GM12878 (cell line): ENCODE measurements around the gene ANGPTL4. TPM values are rescaled to one million over a fixed set of nuclear protein-coding genes. Genes with fewer than 3 reads are reported as not detected.

Source experiments
- ATAC-seq: fragments of 200-7000 bp; cut with Tn5 transposase; 3 replicates; pipeline ENCODE4 v1.9.1; 2020; ENCODE audit warnings: mild to moderate bottlenecking, moderate library complexity
- BruUV-seq: library from RNA; stranded (reverse); fragments of 400-500 nt; replicated peaks from 2 replicates; lab custom pipeline; 2021; lab: Mats Ljungman, UMichigan
- CTCF ChIA-PET: fragments of 300-600 bp; sonication (Branson Sonifier 250); formaldehyde crosslinking; extraction: SDS; loops from one replicate; lab custom pipeline; 2021; ENCODE audit warnings: inconsistent platforms; lab: Yijun Ruan, JAX
- POLR2A ChIA-PET: fragments of 350-600 bp; formaldehyde crosslinking; extraction: SDS; loops from one replicate; lab custom pipeline; 2021; ENCODE audit warnings: inconsistent platforms; lab: Charles Lee
- RAD21 ChIA-PET: fragments of 300-600 bp; sonication (Branson Sonifier 250); formaldehyde crosslinking; loops from one replicate; lab custom pipeline; 2023; ENCODE audit warnings: antibody characterized with exemption; ENCODE audit not compliant: unreplicated experiment; lab: Charles Lee
- SMC1A ChIA-PET: fragments of 300-600 bp; sonication (Branson Sonifier 250); formaldehyde crosslinking; loops from one replicate; lab custom pipeline; 2023; ENCODE audit not compliant: unreplicated experiment, uncharacterized antibody; lab: Charles Lee
- DNase-seq: peaks from one replicate; pipeline ENCODE4 v3.0.0-alpha.2; 2011; ENCODE audit warnings: low read depth, low spot score
- FAIRE-seq: peaks from 3 replicates; lab custom pipeline; 2011; peaks lifted over from hg19 to GRCh38; lab: Jason Lieb, UNC
- H2AFZ ChIP-seq: 2 replicates; pipeline ENCODE4 v1.6.0; 2011; ENCODE audit warnings: low read depth, low read length, control low read depth; ENCODE audit not compliant: control insufficient read depth
- H3K27ac ChIP-seq: 2 replicates; pipeline ENCODE4 v1.5.1; 2011; ENCODE audit warnings: control low read depth; ENCODE audit not compliant: control insufficient read depth, insufficient read depth
- H3K27me3 ChIP-seq, 2 experiments: replicated peaks in 1 of 2; 2 replicates each; pipeline versions ENCODE4 v1.6.0 to v1.6.1; 2011; ENCODE audit warnings: low read length in 1 of 2; ENCODE audit not compliant: control insufficient read depth in 2 of 2, insufficient read depth in 2 of 2
- H3K36me3 ChIP-seq, 2 experiments: 2 replicates each; pipeline ENCODE4 v1.5.1; 2011; ENCODE audit warnings: low read length in 1 of 2; ENCODE audit not compliant: control insufficient read depth in 2 of 2, insufficient read depth in 2 of 2
- H3K4me1 ChIP-seq: 2 replicates; pipeline ENCODE4 v1.6.1; 2011; ENCODE audit warnings: mild to moderate bottlenecking, low read length, moderate library complexity, mixed read lengths; ENCODE audit not compliant: control insufficient read depth, insufficient read depth
- H3K4me2 ChIP-seq: 2 replicates; pipeline ENCODE4 v1.6.0; 2011; ENCODE audit warnings: control low read depth; ENCODE audit not compliant: control insufficient read depth, insufficient read depth
- H3K4me3 ChIP-seq: fragments of 200-600 bp; sonication (generic); 2 replicates; pipeline ENCODE4 v1.5.1; 2016
- H3K79me2 ChIP-seq: 2 replicates; pipeline ENCODE4 v1.6.0; 2011; ENCODE audit warnings: low read length; ENCODE audit not compliant: control insufficient read depth, insufficient read depth
- H3K9ac ChIP-seq: 2 replicates; pipeline ENCODE4 v1.8.0; 2011; ENCODE audit warnings: low read length, control low read depth, mixed read lengths; ENCODE audit not compliant: control insufficient read depth, insufficient read depth
- H3K9me3 ChIP-seq: replicated peaks from 3 replicates; pipeline ENCODE4 v1.5.1; 2011; ENCODE audit warnings: mild to moderate bottlenecking, low read length; ENCODE audit not compliant: control insufficient read depth, insufficient read depth
- H4K20me1 ChIP-seq: 2 replicates; pipeline ENCODE4 v1.6.0; 2011; ENCODE audit not compliant: control insufficient read depth, insufficient read depth
- CHD4 ChIP-seq: fragments of 200-600 bp; sonication (generic); IDR thresholded peaks from 2 replicates; pipeline ENCODE4 v1.6.1; 2016; ENCODE audit warnings: mild to moderate bottlenecking
- ETV6 ChIP-seq, 2 experiments: fragments of 450-650 bp in 1 of 2; IDR thresholded peaks in 1 of 2; conservative IDR thresholded peaks in 1 of 2; 2 replicates each; pipeline ENCODE4 v1.6.1; 2014; ENCODE audit warnings: antibody characterized with exemption in 1 of 2, borderline replicate concordance in 1 of 2, low read depth in 1 of 2, mild to moderate bottlenecking in 1 of 2, moderate library complexity in 1 of 2
- HDAC2 ChIP-seq: fragments of 200-600 bp; sonication (generic); IDR thresholded peaks from 2 replicates; pipeline ENCODE4 v1.6.1; 2017
- HDAC6 ChIP-seq: fragments of 200-600 bp; sonication (generic); IDR thresholded peaks from one replicate; pipeline ENCODE4 v1.8.0; 2017; ENCODE audit warnings: antibody characterized with exemption; ENCODE audit not compliant: unreplicated experiment
- NKRF ChIP-seq: fragments of 450-650 bp; conservative IDR thresholded peaks from 2 replicates; pipeline ENCODE4 v1.6.1; 2017; ENCODE audit warnings: mild to moderate bottlenecking, moderate library complexity
- SRF ChIP-seq, 2 experiments: IDR thresholded peaks; 2 replicates each; pipeline ENCODE4 v1.6.1; 2011; ENCODE audit warnings: low read depth in 2 of 2, low read length in 2 of 2, mild to moderate bottlenecking in 1 of 2, moderate library complexity in 1 of 2
- TCF12 ChIP-seq: IDR thresholded peaks from 2 replicates; pipeline ENCODE4 v1.6.1; 2011; ENCODE audit warnings: low read depth, mild to moderate bottlenecking, low read length
- USF1 ChIP-seq: IDR thresholded peaks from 2 replicates; pipeline ENCODE4 v1.6.1; 2011; ENCODE audit warnings: borderline replicate concordance, low read depth, mild to moderate bottlenecking, moderate library complexity, mixed read lengths, low read length; ENCODE audit not compliant: insufficient read depth; ENCODE audit errors: extremely low read length
- YY1 ChIP-seq: IDR thresholded peaks from 2 replicates; pipeline ENCODE4 v1.6.1; 2011; ENCODE audit warnings: low read depth, mild to moderate bottlenecking, low read length
- ZNF217 ChIP-seq: fragments of 450-650 bp; IDR thresholded peaks from 2 replicates; pipeline ENCODE4 v1.6.1; 2017; ENCODE audit warnings: antibody characterized with exemption, mild to moderate bottlenecking
- WGBS: methylation state at CpG from one replicate; pipeline ENCODE4 v1.1.6; 2016; ENCODE audit warnings: low lambda C conversion rate; ENCODE audit not compliant: insufficient replicate concordance, insufficient coverage; ENCODE audit errors: missing lambda C conversion rate; 5-methylcytosine and 5-hydroxymethylcytosine counted together
- in situ Hi-C: fragments of 300-500 bp; cut with MboI; formaldehyde crosslinking; loops from 9 replicates; pipeline ENCODE4 v1.14.3; 2018; ENCODE audit warnings: mixed read lengths
- intact Hi-C: fragments of 100-400 bp; cut with micrococcal nuclease; formaldehyde crosslinking; loops from one replicate; pipeline ENCODE4 v1.14.2; 2022; ENCODE audit not compliant: unreplicated experiment
- polyA plus RNA-seq, 11 experiments: library from polyadenylated mRNA; depleted of rRNA in 4 of 11; unstranded in 6 of 11; stranded (reverse) in 5 of 11; fragments of >200 nt; fragmentation: Nextera tagmentation in 4 of 11; fragmentation: Illumina TruSeq in 1 of 11; extraction: Ambion mirVana in 4 of 11; extraction: Trizol in 1 of 11; gene quantifications; 1 replicate in 1 of 11; 2 replicates in 10 of 11; pipeline versions ENCODE4 v1.2.1 to v1.2.3, GENCODE V29; 2011 to 2016; ENCODE audit warnings: inconsistent platforms in 2 of 11, missing spikeins in 2 of 11, low read depth in 1 of 11
- total RNA-seq, 4 experiments: library from RNA; depleted of rRNA in 3 of 4; stranded (reverse); fragments of >200 nt in 3 of 4; fragmentation: Illumina TruSeq in 1 of 4; extraction: Trizol in 1 of 4; gene quantifications; 2 replicates each; pipeline versions ENCODE4 v1.2.1 to v1.2.3, GENCODE V29; 2013 to 2021
- TF ChIP-seq, protein P1 (sequence below): fragments of 450-650 bp; IDR thresholded peaks from 2 replicates; pipeline ENCODE4 v1.6.1; 2017; ENCODE audit warnings: low read depth, mild to moderate bottlenecking, moderate library complexity
- TF ChIP-seq, protein P2 (sequence below): IDR thresholded peaks from 2 replicates; pipeline ENCODE4 v1.6.1; 2012; ENCODE audit warnings: mild to moderate bottlenecking, low read depth, low read length

ANGPTL4 gene
- total and polyA plus RNA-seq, 10 of the 15 experiments (the other 5 are each of a cell fraction or from before 2014, with no cell fraction given), result 0.45 TPM; not detected in 9

- TF ChIP-seq SRF (IDR thresholded peaks at IDR 0.05; ENCODE audit: low read depth in 2 of 2, low read length in 2 of 2) (no peak), HDAC2 (no peak), YY1 (no peak), CHD4 (no peak), USF1 (no peak), NKRF (no peak), HDAC6 (no peak)
Measured at GRCh38 chr19:8370176-8371010, 6.4 kb downstream of the ANGPTL4 start (continued).

DNA sequence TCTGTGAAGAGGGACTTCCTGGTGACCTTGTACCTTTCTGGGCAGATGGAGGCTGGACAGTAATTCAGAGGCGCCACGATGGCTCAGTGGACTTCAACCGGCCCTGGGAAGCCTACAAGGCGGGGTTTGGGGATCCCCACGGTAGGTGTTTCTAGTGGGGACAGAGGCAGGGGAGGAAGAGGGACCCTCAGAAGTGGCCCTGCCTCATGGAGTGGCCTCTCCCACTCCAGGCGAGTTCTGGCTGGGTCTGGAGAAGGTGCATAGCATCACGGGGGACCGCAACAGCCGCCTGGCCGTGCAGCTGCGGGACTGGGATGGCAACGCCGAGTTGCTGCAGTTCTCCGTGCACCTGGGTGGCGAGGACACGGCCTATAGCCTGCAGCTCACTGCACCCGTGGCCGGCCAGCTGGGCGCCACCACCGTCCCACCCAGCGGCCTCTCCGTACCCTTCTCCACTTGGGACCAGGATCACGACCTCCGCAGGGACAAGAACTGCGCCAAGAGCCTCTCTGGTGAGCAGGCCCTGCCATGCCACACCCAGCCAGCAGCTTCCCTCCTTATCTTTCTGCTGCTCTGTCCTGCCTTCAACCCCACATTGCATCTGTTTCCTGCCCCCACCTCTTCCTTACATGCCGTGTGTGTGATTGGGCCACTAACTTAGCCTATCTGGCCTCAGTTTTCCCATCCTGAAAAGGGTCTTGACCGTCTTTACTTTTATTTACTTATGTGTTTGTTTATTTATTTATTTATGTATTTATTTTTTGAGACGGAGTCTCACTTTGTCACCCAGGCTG, 7.3 kb downstream of the ANGPTL4 start:
- Histone ChIP-seq H3K4me3 (no peak overlapping the region), H2AFZ (no peak overlapping the region), H3K9ac (no peak overlapping the region), H3K4me1 (no peaks in the 10 kb centered on the region), H3K27me3 (no peaks in the 10 kb centered on the region), H3K79me2 (no peaks in the 10 kb centered on the region), H3K9me3 (no peaks in the 10 kb centered on the region), H4K20me1 (no peaks in the 10 kb centered on the region), H3K36me3 (no peaks in the 10 kb centered on the region), H3K4me2 (no peak overlapping the region), H3K27ac (no peak overlapping the region)
- SMC1A ChIA-PET, result no interaction called here
- POLR2A ChIA-PET, result interaction anchor here (0.6 kb wide), 1 partner anchor 48 kb away, joined by 3 read pairs; no protein-coding TSS in a partner anchor
- DNase-seq, result no peak
- CTCF ChIA-PET, result interaction anchor here (1.1 kb wide), 1 partner anchor 23 kb away, joined by 3 read pairs; no protein-coding TSS in a partner anchor
- BruUV-seq, result no TSS peak
- no peak for ATAC-seq
- intact Hi-C loops (no loop called here), in situ Hi-C loops (no loop called here)
- no peak for FAIRE-seq
- RAD21 ChIA-PET, result no interaction called here
- 64% methylated on average over 25 of the region's 28 CpGs for WGBS
- TF ChIP-seq, protein P1, sequence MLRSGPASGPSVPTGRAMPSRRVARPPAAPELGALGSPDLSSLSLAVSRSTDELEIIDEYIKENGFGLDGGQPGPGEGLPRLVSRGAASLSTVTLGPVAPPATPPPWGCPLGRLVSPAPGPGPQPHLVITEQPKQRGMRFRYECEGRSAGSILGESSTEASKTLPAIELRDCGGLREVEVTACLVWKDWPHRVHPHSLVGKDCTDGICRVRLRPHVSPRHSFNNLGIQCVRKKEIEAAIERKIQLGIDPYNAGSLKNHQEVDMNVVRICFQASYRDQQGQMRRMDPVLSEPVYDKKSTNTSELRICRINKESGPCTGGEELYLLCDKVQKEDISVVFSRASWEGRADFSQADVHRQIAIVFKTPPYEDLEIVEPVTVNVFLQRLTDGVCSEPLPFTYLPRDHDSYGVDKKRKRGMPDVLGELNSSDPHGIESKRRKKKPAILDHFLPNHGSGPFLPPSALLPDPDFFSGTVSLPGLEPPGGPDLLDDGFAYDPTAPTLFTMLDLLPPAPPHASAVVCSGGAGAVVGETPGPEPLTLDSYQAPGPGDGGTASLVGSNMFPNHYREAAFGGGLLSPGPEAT, result no peak
- TF ChIP-seq ETV6 (conservative IDR thresholded peaks at IDR 0.05 in 1 of 2, IDR thresholded peaks at IDR 0.05 in 1 of 2; ENCODE audit: borderline replicate concordance in 1 of 2, low read depth in 1 of 2) (no peak), HDAC2 (no peak), TCF12 (no peak), ZNF217 (no peak)
- TF ChIP-seq, protein P2, sequence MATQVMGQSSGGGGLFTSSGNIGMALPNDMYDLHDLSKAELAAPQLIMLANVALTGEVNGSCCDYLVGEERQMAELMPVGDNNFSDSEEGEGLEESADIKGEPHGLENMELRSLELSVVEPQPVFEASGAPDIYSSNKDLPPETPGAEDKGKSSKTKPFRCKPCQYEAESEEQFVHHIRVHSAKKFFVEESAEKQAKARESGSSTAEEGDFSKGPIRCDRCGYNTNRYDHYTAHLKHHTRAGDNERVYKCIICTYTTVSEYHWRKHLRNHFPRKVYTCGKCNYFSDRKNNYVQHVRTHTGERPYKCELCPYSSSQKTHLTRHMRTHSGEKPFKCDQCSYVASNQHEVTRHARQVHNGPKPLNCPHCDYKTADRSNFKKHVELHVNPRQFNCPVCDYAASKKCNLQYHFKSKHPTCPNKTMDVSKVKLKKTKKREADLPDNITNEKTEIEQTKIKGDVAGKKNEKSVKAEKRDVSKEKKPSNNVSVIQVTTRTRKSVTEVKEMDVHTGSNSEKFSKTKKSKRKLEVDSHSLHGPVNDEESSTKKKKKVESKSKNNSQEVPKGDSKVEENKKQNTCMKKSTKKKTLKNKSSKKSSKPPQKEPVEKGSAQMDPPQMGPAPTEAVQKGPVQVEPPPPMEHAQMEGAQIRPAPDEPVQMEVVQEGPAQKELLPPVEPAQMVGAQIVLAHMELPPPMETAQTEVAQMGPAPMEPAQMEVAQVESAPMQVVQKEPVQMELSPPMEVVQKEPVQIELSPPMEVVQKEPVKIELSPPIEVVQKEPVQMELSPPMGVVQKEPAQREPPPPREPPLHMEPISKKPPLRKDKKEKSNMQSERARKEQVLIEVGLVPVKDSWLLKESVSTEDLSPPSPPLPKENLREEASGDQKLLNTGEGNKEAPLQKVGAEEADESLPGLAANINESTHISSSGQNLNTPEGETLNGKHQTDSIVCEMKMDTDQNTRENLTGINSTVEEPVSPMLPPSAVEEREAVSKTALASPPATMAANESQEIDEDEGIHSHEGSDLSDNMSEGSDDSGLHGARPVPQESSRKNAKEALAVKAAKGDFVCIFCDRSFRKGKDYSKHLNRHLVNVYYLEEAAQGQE, result no peak
